Astrocyte of the cerebellum (primary cell): ENCODE data around the gene SERPINA3.
"Not testable (repeated sequence)": the region's sequence is repeated elsewhere in the genome, so short reads cannot be mapped to it uniquely, and the experiment has no call there.

ENCODE experiments used
- DNase-seq: peaks from one replicate; pipeline ENCODE4 v3.0.0-alpha.2; 2011; ENCODE audit warnings: low read depth
- H3K4me3 ChIP-seq: 2 replicates; pipeline ENCODE4 v1.5.1; 2011; ENCODE audit warnings: mild to moderate bottlenecking, low read depth, low read length, moderate library complexity
- CTCF ChIP-seq: IDR thresholded peaks from 2 replicates; pipeline ENCODE4 v1.5.1; 2012; ENCODE audit warnings: low read length, low read depth, moderate library complexity, mild to moderate bottlenecking; ENCODE audit errors: missing control alignments
- in situ Hi-C: cut with HindIII; loops from 2 replicates; pipeline ENCODE4 v1.10.0; 2017; ENCODE audit warnings: low sequenced_read_pairs

Gene SERPINA3

GRCh38 chr14:94631050-94631449, 18.9 kb downstream of the SERPINA3 start:
- in situ Hi-C loops = no loop called here
- TF ChIP-seq CTCF = no peak
- no peak for DNase-seq
- no peak overlapping the region for H3K4me3 ChIP-seq

GRCh38 chr14:94631536-94632304, 19.5 kb downstream of the SERPINA3 start:
- TF ChIP-seq CTCF = no peak
- no peak for DNase-seq
- no peak overlapping the region for H3K4me3 ChIP-seq
- in situ Hi-C loops = no loop called here

- no peak for TF ChIP-seq CTCF
- in situ Hi-C loops = no loop called here
These were observed 20.1 kb downstream of the SERPINA3 start for GRCh38 chr14:94632305-94632590.

GRCh38 chr14:94633121-94633520, 20.9 kb downstream of the SERPINA3 start:
- DNase-seq = no peak
- no peak for TF ChIP-seq CTCF
- in situ Hi-C loops = no loop called here
- no peak overlapping the region for H3K4me3 ChIP-seq

More at GRCh38 chr14:94632305-94632590, 20.1 kb downstream of the SERPINA3 start:
- no peak overlapping the region for H3K4me3 ChIP-seq
- DNase-seq = no peak

- H3K4me3 ChIP-seq = no peak overlapping the region
- in situ Hi-C loops = no loop called here
- no peak for DNase-seq
- TF ChIP-seq CTCF = no peak
These were observed 23.0 kb downstream of the SERPINA3 start for GRCh38 chr14:94635154-94635553.

- TF ChIP-seq CTCF = peak; percentile 7
- in situ Hi-C loops = no loop called here
- DNase-seq = no peak
- H3K4me3 ChIP-seq = no peak overlapping the region
These were observed 24.7 kb downstream of the SERPINA3 start for GRCh38 chr14:94636744-94637412.

GRCh38 chr14:94637814-94638213, 25.6 kb downstream of the SERPINA3 start:
- DNase-seq, H3K4me3 ChIP-seq, in situ Hi-C loops: not testable (repeated sequence)
